NK-92 (cell line): ENCODE measurements around the gene TMEM260.

ENCODE experiments used
- DNase-seq: peaks from one replicate; lab custom pipeline; 2025; ENCODE audit not compliant: unreplicated experiment; lab: John Stamatoyannopoulos, UW

TMEM260 gene

DNA sequence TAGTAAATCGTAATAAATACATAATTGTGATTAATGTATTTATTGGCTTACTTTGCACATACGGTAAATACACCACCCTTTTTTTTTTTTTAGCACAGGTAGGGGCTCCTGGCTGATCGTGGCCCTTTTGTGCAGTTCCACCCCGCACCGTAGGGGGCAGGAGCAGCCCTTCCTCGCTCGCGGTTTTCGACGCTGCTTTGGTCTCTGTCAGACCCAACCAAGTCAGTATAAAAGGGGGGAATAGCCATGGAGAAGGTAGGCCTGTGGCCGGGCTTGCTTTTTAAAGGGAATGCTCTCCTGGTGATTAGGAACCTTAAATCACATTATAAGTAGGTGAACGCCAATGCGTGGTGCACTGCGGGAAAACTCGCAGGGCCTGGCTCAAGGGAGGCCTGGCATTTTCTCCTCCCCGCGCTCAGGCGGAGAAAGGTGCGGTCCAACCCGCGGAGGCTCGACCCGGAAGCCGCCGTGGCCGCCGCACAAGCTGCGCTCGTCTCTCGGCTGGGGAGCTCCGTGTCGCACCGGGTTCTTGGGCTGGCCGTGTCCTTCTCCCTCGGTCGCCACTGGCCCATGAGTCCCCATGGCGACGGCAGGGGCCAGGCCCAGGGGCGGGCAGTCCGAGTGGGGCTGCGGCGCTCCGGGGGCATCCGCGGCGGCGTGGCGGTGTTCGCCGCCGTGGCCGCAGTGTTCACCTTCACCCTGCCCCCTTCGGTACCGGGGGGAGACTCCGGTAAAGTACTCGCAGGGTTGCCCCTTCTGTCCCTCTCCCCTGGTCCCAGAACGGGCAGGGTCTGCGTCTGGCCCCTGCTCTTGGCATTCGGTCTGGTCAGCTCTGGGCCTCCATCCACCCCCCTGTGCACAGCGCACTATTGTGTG lies at the start of gene TMEM260:
TMEM260 (plus strand) TSS at position 454 of the 876 bp plus-strand sequence; CDS start at position 571, 117 bp downstream.
- DNase-seq: peak; percentile 23

GRCh38 chr14:56532546-56532945 lies 47.1 kb upstream of the TMEM260 start:
- DNase-seq: no peak

- DNase-seq: no peak
These were observed 44.9 kb upstream of the TMEM260 start for GRCh38 chr14:56534656-56535055.

DNA sequence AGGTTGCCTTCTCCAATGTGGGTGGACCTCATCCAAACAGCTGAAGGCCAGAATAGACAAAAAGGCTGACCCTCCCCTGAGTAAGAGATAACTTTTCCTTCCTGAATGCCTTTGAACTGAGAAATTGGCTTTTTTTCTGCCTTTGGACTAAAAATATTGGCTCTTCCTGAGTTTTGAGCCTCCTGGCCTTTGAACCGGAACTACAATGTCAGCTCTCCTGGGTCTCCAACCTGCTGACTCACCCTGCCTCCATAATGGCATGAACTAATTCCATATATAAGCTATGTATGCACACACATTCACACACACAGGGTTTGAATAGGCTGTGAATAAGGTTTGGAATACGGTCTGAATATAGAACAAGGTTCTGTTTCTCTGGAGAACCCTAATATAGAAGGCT lies 39.7 kb upstream of the TMEM260 start:
- DNase-seq: no peak

DNA sequence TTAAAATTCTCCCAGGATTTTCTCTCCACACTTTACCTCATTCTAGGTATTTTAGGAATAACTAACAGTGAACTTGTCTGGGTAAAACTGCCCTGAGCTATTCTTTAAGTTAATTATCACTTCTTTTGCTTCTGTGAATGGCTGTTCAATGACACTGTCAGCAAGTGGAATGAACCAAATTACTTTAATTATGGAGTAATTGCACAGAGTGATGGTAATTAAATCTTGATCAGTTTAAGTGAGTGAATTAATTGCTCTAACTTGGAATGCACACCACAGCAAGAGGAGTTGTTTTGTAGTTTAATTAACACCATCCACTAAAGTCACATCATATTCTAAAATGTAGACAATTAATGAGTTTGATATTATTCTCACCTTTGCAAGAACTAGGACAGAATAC lies 36.2 kb upstream of the TMEM260 start:
- DNase-seq: no peak

DNA sequence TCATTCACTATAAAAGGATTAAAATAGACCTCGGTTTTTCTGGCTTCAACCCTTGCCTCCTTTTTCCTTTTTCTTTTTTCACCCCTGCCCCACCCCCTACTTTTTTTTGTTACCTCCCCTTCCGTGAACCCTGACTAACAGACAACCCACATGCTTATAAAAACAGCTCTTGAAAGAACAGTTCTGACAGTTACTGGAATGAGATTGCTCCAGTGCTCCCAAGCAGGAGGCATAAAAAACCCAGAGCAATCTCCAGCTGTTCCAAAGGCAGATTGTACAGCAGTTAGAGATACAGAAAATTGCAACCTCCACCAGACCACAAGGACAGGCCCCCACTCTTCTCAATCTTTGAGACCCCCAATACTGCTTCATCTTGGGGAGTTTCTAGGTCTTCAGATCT lies 29.9 kb upstream of the TMEM260 start:
- DNase-seq: no peak

DNA sequence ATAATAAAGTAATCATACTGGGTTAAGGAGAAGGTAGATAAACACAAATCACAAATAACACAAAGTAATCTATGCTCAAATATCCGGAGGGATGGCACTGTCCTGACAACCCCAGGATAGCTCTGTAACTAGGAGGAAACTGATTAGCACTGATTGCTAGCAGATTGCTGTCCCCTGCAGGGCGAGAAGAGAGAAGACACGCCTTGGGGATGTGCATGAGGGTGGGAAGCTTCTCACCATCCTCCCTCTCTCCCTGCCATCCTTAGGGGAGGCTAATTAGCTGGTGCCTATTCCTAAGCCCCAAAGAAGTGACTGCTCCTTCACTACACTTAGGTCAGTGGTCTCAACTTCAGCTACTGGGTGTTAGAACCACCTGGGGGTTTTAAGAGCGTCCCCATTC lies 27.0 kb upstream of the TMEM260 start:
- DNase-seq: no peak

- DNase-seq: no peak
These were observed 25.3 kb upstream of the TMEM260 start for GRCh38 chr14:56554301-56554700.

DNA sequence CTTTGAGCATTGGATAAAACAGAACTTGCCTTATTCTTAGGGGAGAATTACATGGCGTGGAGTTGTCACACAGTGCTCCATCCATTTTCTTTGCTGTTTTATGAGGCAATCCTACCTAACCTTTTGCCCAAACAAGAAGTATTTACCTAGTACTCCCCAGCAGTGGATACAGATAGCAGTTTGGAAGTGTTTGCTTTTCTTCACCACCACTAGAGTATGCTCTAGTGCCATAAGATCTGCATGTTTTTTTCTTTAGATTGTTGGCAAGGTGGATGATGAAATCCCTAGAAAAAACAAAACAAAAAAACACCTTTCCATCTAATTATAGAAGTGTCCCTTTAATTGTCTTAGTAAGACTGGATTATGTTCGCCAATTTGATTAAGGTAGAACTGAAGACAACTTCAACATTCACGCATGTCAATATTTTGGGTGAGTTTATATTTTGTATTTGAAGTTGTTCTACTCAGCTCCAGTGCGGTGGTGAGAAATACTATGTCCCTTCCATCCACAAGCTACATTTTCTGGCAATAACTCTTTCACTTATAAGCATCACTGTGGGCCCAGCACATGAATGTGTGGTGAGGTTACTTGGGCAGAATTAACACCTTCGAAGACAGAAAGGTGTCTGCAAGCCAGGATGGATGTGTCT lies 23.6 kb upstream of the TMEM260 start:
- no peak for DNase-seq

DNA sequence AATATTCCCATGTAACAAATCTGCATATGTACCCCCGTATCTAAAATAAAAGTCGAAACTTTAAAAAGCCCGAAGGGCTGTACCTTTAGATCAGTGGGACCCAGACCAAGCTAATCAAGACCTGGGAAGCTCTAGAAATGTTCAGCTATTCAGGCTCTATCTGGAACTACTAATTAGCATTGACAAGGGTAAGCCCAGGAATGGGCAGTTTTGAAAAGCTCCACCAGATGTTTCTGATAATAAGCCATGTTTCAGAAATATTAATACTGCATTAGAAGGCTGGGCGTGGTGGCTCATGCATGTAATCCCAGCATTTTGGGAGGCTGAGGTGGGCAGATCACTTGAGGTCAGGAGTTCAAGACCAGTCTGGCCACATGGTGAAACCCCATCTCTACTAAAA lies 20.4 kb upstream of the TMEM260 start:
- no peak for DNase-seq

- no peak for DNase-seq
These were observed 18.0 kb upstream of the TMEM260 start for GRCh38 chr14:56561606-56562005.

DNA sequence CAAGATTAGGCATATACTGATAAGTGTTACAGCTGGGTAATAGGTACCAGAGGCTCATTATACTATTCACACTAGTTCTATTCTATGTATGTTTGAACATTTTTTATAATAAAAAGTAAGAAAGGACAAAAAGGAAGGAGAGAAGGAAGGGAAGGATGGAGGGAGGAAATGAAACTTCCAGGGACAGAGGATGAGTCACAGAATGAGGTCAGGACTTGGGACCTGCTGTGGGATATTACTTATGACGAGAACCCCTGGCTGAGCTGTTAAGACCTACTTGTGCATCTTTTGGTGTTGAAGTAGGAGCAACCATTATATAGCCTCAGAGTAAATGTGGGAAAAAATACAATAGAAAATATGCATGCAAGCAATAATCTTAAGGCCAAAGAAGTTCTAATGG lies 16.7 kb upstream of the TMEM260 start:
- no peak for DNase-seq

GRCh38 chr14:56569174-56569573 lies 10.4 kb upstream of the TMEM260 start:
- DNase-seq: no peak

DNA sequence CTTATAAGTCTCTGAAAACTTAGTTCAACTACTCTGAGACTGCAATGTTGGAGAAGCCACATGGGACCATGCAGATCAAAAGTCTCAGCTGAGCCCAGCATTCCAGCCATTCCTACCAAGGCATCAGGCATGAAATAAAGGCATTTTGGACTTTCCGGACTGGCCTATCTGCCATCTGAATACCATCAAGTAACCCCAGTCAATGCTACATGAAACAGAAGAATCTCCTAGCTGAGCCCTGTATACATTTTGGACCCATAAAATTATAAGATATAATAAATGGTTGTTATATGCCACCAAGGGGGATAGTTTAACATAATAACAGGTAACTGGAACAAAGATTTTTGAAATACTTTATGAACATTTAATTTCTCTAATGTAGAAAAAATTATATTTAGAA lies 9.3 kb upstream of the TMEM260 start:
- DNase-seq: no peak

DNA sequence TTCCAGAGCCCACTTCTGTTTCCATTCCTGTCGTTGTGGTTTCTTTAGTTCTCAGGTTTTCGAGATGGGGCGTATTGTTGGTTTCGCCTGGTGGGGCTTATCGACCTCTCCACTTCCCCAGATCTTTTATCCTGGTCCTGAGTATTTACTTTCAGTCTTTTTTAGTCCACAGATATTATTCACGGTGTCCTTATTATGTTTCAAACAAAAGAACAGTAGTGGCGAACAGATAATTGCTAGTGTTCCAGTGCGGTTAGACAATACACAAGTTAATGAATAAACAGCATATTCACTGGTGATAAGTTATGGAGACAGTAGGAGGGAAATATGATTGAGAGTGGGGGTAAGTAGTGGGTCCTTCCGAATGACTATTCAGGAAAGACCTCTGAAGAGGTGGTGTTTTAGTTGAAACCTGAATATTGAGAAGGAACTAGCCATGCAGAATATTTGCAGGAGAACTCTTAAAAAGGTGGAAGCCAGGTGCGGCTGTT lies 668 bp downstream of the TMEM260 start:
- no peak for DNase-seq

DNA sequence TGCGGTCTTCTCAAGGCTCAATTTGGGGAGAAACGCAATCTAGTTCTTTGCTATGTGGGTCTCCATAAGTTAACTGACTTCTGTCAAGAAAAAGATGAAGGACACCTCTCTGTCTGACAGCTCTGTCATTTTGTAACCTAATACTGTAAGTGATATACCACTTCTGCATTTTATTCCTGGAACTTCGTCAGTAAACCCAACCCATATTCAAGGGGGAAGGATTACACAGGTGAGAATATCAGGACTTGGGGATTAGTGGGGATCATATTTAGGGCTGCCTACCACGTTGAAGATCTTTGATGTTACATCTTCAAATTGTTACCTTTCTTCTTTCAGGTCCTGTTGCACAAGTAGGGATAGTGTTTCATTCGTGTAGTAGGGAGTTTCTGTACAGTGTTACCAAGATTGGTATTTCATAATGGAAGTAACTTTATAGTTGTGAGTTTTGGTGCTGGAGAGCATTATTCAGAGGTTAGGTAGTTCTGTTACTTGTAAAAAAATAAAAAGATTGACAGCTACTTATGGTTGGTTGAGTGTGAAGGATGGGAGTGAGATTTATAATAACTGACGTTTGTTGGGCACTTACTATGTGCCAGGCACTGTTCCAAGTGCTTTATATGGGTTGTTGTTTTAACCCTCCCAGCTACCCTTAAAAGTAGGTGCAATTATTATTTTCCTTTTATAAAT lies 1.6 kb downstream of the TMEM260 start:
- DNase-seq: no peak

DNA sequence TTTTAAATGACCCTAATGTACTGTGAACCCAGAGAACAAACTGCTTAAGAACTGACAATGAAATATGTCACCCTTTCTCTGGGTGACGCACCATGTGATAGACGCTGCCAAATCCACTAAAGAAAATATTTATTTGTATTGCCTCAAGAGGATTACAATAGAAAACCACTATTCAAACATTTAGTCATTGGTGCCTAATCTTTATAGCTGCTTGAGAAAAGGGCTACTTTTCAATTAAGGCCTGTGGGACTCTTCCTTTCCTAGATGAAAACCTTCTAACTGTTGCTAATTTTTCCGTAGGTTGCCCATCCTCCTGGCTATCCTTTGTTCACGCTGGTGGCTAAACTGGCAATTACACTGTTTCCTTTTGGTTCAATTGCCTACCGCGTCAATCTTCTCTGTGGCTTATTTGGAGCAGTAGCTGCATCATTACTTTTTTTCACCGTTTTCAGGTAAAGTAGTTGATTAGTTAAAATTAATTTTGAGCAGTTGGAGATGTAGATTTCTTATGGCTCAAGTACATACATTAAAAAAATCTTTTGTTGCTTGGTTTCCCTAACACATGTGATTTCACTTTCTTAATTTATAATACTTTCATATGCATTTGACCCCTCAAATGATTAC lies 6.0 kb downstream of the TMEM260 start:
- no peak for DNase-seq

- DNase-seq: no peak
These were observed 8.1 kb downstream of the TMEM260 start for GRCh38 chr14:56587701-56588100.

DNA sequence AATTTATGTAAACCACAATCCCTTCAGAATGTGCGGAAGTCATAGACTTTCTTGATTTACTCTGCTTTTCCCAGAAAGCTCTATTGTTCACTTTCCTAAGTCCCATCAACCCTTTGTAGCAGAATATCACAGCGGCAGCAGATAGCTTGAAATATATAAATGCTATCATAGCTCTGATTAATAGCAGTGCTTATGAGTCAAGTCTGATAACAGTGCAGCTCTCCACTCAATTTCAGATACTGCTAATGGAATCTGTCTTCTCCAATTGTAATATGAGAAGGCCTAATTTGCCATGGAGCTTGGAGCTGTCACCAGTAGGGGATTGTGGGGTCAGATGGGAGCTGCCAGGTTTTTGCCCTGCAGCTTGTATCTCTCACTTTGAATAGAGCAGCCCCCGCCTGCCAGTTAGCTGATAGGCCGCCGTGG lies 10.9 kb downstream of the TMEM260 start:
- no peak for DNase-seq

GRCh38 chr14:56592746-56593544 lies 13.3 kb downstream of the TMEM260 start:
- DNase-seq: no peak
